Esophagus squamous epithelium (tissue), 5 donors: ENCODE data around the gene KLHL8. TPM values are rescaled to one million over a fixed set of nuclear protein-coding genes. Genes with fewer than 3 reads are reported as not detected.

ENCODE experiments used
- DNase-seq: peaks from one replicate; lab custom pipeline; 2025; lab: John Stamatoyannopoulos, UW
- H3K27ac ChIP-seq, 4 donors: fragments of 200-600 bp; sonication (generic); one replicate each; pipeline ENCODE4 v1.5.1; 2016 to 2019; ENCODE audit warnings: mild to moderate bottlenecking in 1 of 4
- H3K27me3 ChIP-seq, 4 donors: fragments of 200-600 bp; sonication (generic); 1 replicate in 3 of 4; 2 replicates in 1 of 4; pipeline versions ENCODE4 v1.5.1 to v1.6.0; 2017 to 2021; ENCODE audit warnings: antibody characterized with exemption in 1 of 4
- H3K36me3 ChIP-seq, 3 donors: fragments of 200-600 bp; sonication (generic); one replicate each; pipeline ENCODE4 v1.5.1; 2016 to 2019
- H3K4me1 ChIP-seq, 3 donors: fragments of 200-600 bp; sonication (generic); one replicate each; pipeline ENCODE4 v1.5.1; 2017 to 2019
- H3K4me3 ChIP-seq, 4 donors: fragments of 200-600 bp; sonication (generic); 1 replicate in 3 of 4; 2 replicates in 1 of 4; pipeline ENCODE4 v1.5.1; 2016 to 2019; ENCODE audit warnings: mild to moderate bottlenecking in 2 of 4, moderate library complexity in 1 of 4
- H3K9me3 ChIP-seq, 3 donors: fragments of 200-600 bp; sonication (generic); one replicate each; pipeline ENCODE4 v1.5.1; 2016 to 2019
- CTCF ChIP-seq, 6 experiments: fragments of 450-650 bp in 4 of 6; fragments of 200-600 bp in 2 of 6; sonication (generic) in 2 of 6; IDR thresholded peaks; one replicate each; pipeline ENCODE4 v1.5.1; 2016 to 2019; ENCODE audit warnings: antibody characterized with exemption in 6 of 6, mild to moderate bottlenecking in 4 of 6, moderate library complexity in 4 of 6
- POLR2A ChIP-seq, 4 donors: fragments of 450-650 bp; IDR thresholded peaks; one replicate each; pipeline ENCODE4 v1.6.1; 2017; ENCODE audit warnings: antibody characterized with exemption in 4 of 4, mild to moderate bottlenecking in 4 of 4, moderate library complexity in 3 of 4
- WGBS, 2 donors: methylation state at CpG; one replicate each; pipeline ENCODE4 v1.1.5; 2018; 5-methylcytosine and 5-hydroxymethylcytosine counted together
- intact Hi-C: fragments of 100-400 bp; cut with DNase I; formaldehyde crosslinking; loops from one replicate; pipeline ENCODE4 v1.15.0; 2022
- total RNA-seq, 4 donors: library from RNA; depleted of rRNA; stranded (reverse); fragments of >200 nt; gene quantifications; one replicate each; pipeline ENCODE4 v1.1.0, GENCODE V29; 2016
- donor health status: DM: yes; HTN: yes; CAD: no.

KLHL8 gene
- total RNA-seq, 4 donors from 2014 or later: 4.4 to 9.9 (median 6.9) TPM

- no peaks in the 10 kb centered on the region for H3K4me1 ChIP-seq
- no peaks in the 10 kb centered on the region for H3K36me3 ChIP-seq
- TF ChIP-seq CTCF (IDR thresholded peaks at IDR 0.05) (no peak), POLR2A (IDR thresholded peaks at IDR 0.05) (no peak)
- DNase-seq: no peak
- H3K27me3 ChIP-seq: no peaks in the 10 kb centered on the region
- no peaks in the 10 kb centered on the region for H3K9me3 ChIP-seq
- H3K4me3 ChIP-seq: no peak overlapping the region
- intact Hi-C loops: no loop called here
- 98 to 99% methylated on average over 5 of the region's 5 CpGs for WGBS, 2 donors
- H3K27ac ChIP-seq: no peak overlapping the region
These were observed 35.1 kb downstream of the KLHL8 start for GRCh38 chr4:87185146-87185870.

DNA sequence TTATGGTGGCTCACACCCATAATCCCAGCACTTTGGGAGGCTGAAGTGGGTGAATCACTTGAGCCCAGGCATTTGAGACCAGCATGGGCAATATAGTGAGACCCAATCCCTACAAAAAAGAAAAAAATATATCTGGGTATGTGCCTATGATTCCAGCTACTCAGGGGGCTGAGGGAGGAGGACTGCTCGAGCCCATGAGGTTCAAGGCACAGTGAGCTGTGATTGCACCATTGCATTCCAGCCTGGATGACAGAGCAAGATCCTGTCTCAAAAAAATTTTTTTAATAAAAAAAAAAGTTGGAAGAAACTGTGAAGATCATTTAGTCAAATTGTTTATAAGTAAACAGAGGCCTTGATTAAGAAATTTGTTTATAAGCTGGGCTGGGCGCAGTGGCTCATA is 39.7 kb downstream of the KLHL8 start:
- no peaks in the 10 kb centered on the region for H3K27me3 ChIP-seq
- H3K4me1 ChIP-seq: no peaks in the 10 kb centered on the region
- no peak for DNase-seq
- intact Hi-C loops: no loop called here
- H3K36me3 ChIP-seq: peaks cover 0 to 23% (median 0%) of the 10 kb centered on the region in 3 donors
- no peak overlapping the region for H3K27ac ChIP-seq
- no peak overlapping the region for H3K4me3 ChIP-seq
- H3K9me3 ChIP-seq: no peaks in the 10 kb centered on the region
- WGBS, 2 donors: 92 to 94% methylated on average over 2 of the region's 2 CpGs
- TF ChIP-seq CTCF (IDR thresholded peaks at IDR 0.05) (no peak), POLR2A (IDR thresholded peaks at IDR 0.05) (no peak)

- intact Hi-C loops: no loop called here
- TF ChIP-seq CTCF (IDR thresholded peaks at IDR 0.05) (no peak), POLR2A (IDR thresholded peaks at IDR 0.05) (no peak)
- no peak for DNase-seq
- Histone ChIP-seq H3K9me3 (no peaks in the 10 kb centered on the region), H3K27ac (no peak overlapping the region), H3K4me3 (no peak overlapping the region), H3K27me3 (no peaks in the 10 kb centered on the region), H3K36me3 (peaks cover 0 to 24% (median 0%) of the 10 kb centered on the region in 3 donors), H3K4me1 (no peaks in the 10 kb centered on the region)
- WGBS, 2 donors: 48 to 65% methylated on average over 1 of the region's 1 CpG
These were observed 40.7 kb downstream of the KLHL8 start for GRCh38 chr4:87179751-87180150.

GRCh38 chr4:87174672-87175071 is 45.7 kb downstream of the KLHL8 start:
- Histone ChIP-seq H3K4me3 (no peak overlapping the region), H3K4me1 (no peaks in the 10 kb centered on the region), H3K27me3 (no peaks in the 10 kb centered on the region), H3K27ac (no peak overlapping the region), H3K9me3 (no peaks in the 10 kb centered on the region), H3K36me3 (peaks cover 0 to 31% (median 0%) of the 10 kb centered on the region in 3 donors)
- intact Hi-C loops: no loop called here
- no peak for TF ChIP-seq CTCF (IDR thresholded peaks at IDR 0.05)
- no peak for TF ChIP-seq POLR2A (IDR thresholded peaks at IDR 0.05)
- WGBS, 2 donors: 94 to 98% methylated on average over 2 of the region's 2 CpGs
- DNase-seq: no peak

DNA sequence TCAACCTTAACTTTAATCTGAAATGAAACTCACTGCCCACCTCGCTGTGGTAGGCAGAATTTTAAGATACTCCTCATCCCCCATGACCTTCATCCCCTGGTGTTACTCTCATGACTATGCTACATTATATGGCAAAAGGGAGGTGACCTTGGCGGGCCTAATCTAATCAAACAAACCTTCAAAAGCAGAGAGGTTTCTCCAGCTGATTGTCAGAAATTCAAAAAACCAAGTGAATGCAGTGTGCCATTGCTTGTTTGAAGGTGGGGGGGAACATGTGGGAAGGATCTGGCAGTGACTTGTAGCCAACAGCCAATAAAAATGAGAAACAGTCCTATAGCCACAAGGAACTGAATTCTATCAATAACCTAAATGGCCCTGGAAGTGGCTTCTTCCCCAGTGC is 48.5 kb downstream of the KLHL8 start:
- intact Hi-C loops: no loop called here
- no peaks in the 10 kb centered on the region for H3K9me3 ChIP-seq
- no peaks in the 10 kb centered on the region for H3K27me3 ChIP-seq
- H3K27ac ChIP-seq: no peak overlapping the region
- no peak for TF ChIP-seq POLR2A (IDR thresholded peaks at IDR 0.05)
- no peak for TF ChIP-seq CTCF (IDR thresholded peaks at IDR 0.05)
- no peak for DNase-seq
- H3K4me3 ChIP-seq: no peak overlapping the region
- peaks cover 0 to 44% (median 0%) of the 10 kb centered on the region in 3 donors for H3K36me3 ChIP-seq
- H3K4me1 ChIP-seq: no peaks in the 10 kb centered on the region
- 100% methylated on average over 1 to 2 of the region's 2 CpGs for WGBS, 2 donors
